ENCODE results near the gene TNRC18.

Gene TNRC18

GRCh38 chr7:5403442-5403841 is 20.2 kb downstream of the TNRC18 start:
- no peak for DNase-seq

GRCh38 chr7:5397736-5398135 is 25.9 kb downstream of the TNRC18 start:
- DNase-seq, result no peak

- DNase-seq, result peak; percentile 92
Observed at GRCh38 chr7:5396999-5397663, 26.5 kb downstream of the TNRC18 start.

- peak; percentile 57 for DNase-seq
Observed at GRCh38 chr7:5396542-5396941, 27.1 kb downstream of the TNRC18 start.

- DNase-seq, result no peak
Observed at GRCh38 chr7:5395246-5395645, 28.4 kb downstream of the TNRC18 start.

GRCh38 chr7:5394264-5395105 is 29.1 kb downstream of the TNRC18 start:
- DNase-seq, result no peak

- DNase-seq, result no peak
Observed at GRCh38 chr7:5393748-5394147, 29.9 kb downstream of the TNRC18 start.

GRCh38 chr7:5393328-5393727 is 30.3 kb downstream of the TNRC18 start:
- DNase-seq, result no peak

- DNase-seq, result no peak
Observed at GRCh38 chr7:5390918-5391317, 32.7 kb downstream of the TNRC18 start.

GRCh38 chr7:5388905-5389433 is 34.7 kb downstream of the TNRC18 start:
- DNase-seq, result no peak

GRCh38 chr7:5388273-5388901 is 35.2 kb downstream of the TNRC18 start:
- DNase-seq, result no peak

- DNase-seq, result no peak
Observed at GRCh38 chr7:5387711-5388245, 35.9 kb downstream of the TNRC18 start.

- no peak for DNase-seq
Observed at GRCh38 chr7:5384618-5385017, 39.0 kb downstream of the TNRC18 start.

GRCh38 chr7:5383314-5384098 is 40.1 kb downstream of the TNRC18 start:
- no peak for DNase-seq

GRCh38 chr7:5382281-5382892 is 41.2 kb downstream of the TNRC18 start:
- DNase-seq, result no peak

GRCh38 chr7:5381071-5381772 is 42.4 kb downstream of the TNRC18 start:
- DNase-seq, result no peak

GRCh38 chr7:5380350-5381070 is 43.1 kb downstream of the TNRC18 start:
- DNase-seq, result no peak

GRCh38 chr7:5379546-5379945 is 44.1 kb downstream of the TNRC18 start:
- no peak for DNase-seq

GRCh38 chr7:5377816-5378215 is 45.8 kb downstream of the TNRC18 start:
- no peak for DNase-seq

GRCh38 chr7:5377279-5377678 is 46.4 kb downstream of the TNRC18 start:
- DNase-seq, result no peak

- DNase-seq, result peak; percentile 29
Observed at GRCh38 chr7:5375925-5376324, 47.7 kb downstream of the TNRC18 start.

All from activated effector memory CD4-positive, alpha-beta T cell treated with Interleukin-2 at 50 U/mL for 16 hours (primary cell).